ENCODE measurements around the gene PF4V1. TPM values are rescaled to one million over a fixed set of nuclear protein-coding genes. Genes with fewer than 3 reads are reported as not detected.

The PF4V1 gene
- total and polyA plus RNA-seq, 2 of the 13 experiments (the other 11 are each of a cell fraction or from before 2014, with no cell fraction given) = not detected

DNA sequence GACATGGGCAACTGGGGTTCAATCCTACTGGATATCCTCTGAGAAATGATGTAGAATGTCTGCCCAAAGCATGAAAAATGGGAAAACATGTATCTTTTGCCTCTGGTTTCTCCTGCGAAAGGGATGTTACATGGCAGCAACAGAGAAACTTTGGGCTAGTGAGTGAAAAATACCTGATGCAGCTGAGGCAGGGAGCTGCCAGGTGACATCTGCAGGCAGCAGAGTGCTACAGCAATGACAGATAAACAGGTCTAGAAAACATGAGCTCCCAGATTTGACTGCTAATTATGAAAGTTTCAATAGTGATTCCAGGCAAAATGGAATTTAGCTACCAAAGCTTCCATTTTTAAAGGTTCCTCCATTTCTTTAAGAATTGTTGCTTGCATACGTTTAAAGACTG, 11.3 kb downstream of the PF4V1 start:
- ChIA-PET CTCF (ENCODE audit: low intra/inter-chr PET ratio, low total read pairs) (interaction anchor here (1.4 kb wide), 1 partner anchor 135 kb away, joined by 3 read pairs; no protein-coding TSS in a partner anchor), POLR2A (no interaction called here)
- Histone ChIP-seq H3K27me3 (ENCODE audit: control insufficient read depth in 1 of 2, insufficient read depth in 2 of 2, low read length in 2 of 2) (peaks cover 0 to 9% of the 10 kb centered on the region in 2 experiments; a peak in 2 of 5 replicates), H3K4me3 (replicated peaks in 1 of 3; ENCODE audit: insufficient read depth in 1 of 3, low read depth in 2 of 3, low read length in 3 of 3) (no peak overlapping the region), H3K79me2 (ENCODE audit: insufficient read depth, low read length) (no peaks in the 10 kb centered on the region), H2AFZ (ENCODE audit: low read length) (no peak overlapping the region), H3K4me2 (ENCODE audit: low read depth, low read length) (no peak overlapping the region), H3K9me3 (ENCODE audit: low read length) (no peaks in the 10 kb centered on the region), H3K9ac (ENCODE audit: insufficient read depth, low read depth, low read length) (no peak overlapping the region), H3K4me1 (ENCODE audit: insufficient read depth, low read length) (peaks cover 8% of the 10 kb centered on the region; the same call in 1 of the 2 replicates), H3K27ac (ENCODE audit: extremely low read length, insufficient read depth, low read length) (no peak overlapping the region), H3K36me3 (replicated peaks in 1 of 2; ENCODE audit: control insufficient read depth in 1 of 2, insufficient read depth in 2 of 2, low read length in 2 of 2) (no peaks in the 10 kb centered on the region), H4K20me1 (ENCODE audit: insufficient read depth, low read length) (no peaks in the 10 kb centered on the region)
- FAIRE-seq (peak; percentile 46), ATAC-seq (peak; percentile 81), DNase-seq (ENCODE audit: low spot score) (peak; percentile 11)
- TF ChIP-seq ZNF775 (CRISPR knock-in tag; IDR thresholded peaks at IDR 0.05; ENCODE audit: borderline replicate concordance) (no peak), STAG1 (CRISPR knock-in tag; IDR thresholded peaks at IDR 0.05) (peak; percentile 20; the same call in 1 of the 2 replicates)
- TF ChIP-seq, protein P1, sequence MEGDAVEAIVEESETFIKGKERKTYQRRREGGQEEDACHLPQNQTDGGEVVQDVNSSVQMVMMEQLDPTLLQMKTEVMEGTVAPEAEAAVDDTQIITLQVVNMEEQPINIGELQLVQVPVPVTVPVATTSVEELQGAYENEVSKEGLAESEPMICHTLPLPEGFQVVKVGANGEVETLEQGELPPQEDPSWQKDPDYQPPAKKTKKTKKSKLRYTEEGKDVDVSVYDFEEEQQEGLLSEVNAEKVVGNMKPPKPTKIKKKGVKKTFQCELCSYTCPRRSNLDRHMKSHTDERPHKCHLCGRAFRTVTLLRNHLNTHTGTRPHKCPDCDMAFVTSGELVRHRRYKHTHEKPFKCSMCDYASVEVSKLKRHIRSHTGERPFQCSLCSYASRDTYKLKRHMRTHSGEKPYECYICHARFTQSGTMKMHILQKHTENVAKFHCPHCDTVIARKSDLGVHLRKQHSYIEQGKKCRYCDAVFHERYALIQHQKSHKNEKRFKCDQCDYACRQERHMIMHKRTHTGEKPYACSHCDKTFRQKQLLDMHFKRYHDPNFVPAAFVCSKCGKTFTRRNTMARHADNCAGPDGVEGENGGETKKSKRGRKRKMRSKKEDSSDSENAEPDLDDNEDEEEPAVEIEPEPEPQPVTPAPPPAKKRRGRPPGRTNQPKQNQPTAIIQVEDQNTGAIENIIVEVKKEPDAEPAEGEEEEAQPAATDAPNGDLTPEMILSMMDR (CRISPR knock-in tag; IDR thresholded peaks at IDR 0.05) = peak; percentile 43
- TF ChIP-seq, protein P2, sequence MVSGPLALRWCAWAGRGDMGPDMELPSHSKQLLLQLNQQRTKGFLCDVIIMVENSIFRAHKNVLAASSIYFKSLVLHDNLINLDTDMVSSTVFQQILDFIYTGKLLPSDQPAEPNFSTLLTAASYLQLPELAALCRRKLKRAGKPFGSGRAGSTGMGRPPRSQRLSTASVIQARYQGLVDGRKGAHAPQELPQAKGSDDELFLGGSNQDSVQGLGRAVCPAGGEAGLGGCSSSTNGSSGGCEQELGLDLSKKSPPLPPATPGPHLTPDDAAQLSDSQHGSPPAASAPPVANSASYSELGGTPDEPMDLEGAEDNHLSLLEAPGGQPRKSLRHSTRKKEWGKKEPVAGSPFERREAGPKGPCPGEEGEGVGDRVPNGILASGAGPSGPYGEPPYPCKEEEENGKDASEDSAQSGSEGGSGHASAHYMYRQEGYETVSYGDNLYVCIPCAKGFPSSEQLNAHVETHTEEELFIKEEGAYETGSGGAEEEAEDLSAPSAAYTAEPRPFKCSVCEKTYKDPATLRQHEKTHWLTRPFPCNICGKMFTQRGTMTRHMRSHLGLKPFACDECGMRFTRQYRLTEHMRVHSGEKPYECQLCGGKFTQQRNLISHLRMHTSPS (CRISPR knock-in tag; IDR thresholded peaks at IDR 0.05; ENCODE audit: low read depth) = no peak
- in situ Hi-C loops (cut with HindIII; ENCODE audit: extremely low pct_ligation_motif_present, low pct_unique_long_range_greater_than_20kb) = no loop called here
- intact Hi-C loops (cut with micrococcal nuclease; ENCODE audit: unreplicated experiment) = loop anchor here (1.0 to 5.0 kb wide), 3 partner anchors 136 to 552 kb away; no protein-coding TSS in a partner anchor
- WGBS (ENCODE audit: low lambda C conversion rate) = 5% methylated on average over 2 of the region's 2 CpGs
- no TSS peak for BruUV-seq (replicated peaks)
